BLaER1 (cell line): ENCODE measurements around the gene TLL2.

Experiments
- H3K27ac ChIP-seq: shearing (Covaris generic); formaldehyde crosslinking; 2 replicates; pipeline ENCODE4 v1.8.1; 2022
- H3K27me3 ChIP-seq: shearing (Covaris generic); formaldehyde crosslinking; 2 replicates; pipeline ENCODE4 v1.8.1; 2022
- H3K36me3 ChIP-seq: shearing (Covaris generic); formaldehyde crosslinking; 2 replicates; pipeline ENCODE4 v1.8.1; 2022
- H3K4me1 ChIP-seq: shearing (Covaris generic); formaldehyde crosslinking; 2 replicates; pipeline ENCODE4 v1.8.1; 2022
- H3K4me2 ChIP-seq: shearing (Covaris generic); formaldehyde crosslinking; 2 replicates; pipeline ENCODE4 v1.8.1; 2022
- H3K4me3 ChIP-seq: shearing (Covaris generic); formaldehyde crosslinking; 2 replicates; pipeline ENCODE4 v1.8.1; 2022
- H3K9ac ChIP-seq: shearing (Covaris generic); formaldehyde crosslinking; 2 replicates; pipeline ENCODE4 v1.8.1; 2022
- H3K9me3 ChIP-seq: shearing (Covaris generic); formaldehyde crosslinking; 2 replicates; pipeline ENCODE4 v1.8.1; 2022
- H4K20me1 ChIP-seq: shearing (Covaris generic); formaldehyde crosslinking; 2 replicates; pipeline ENCODE4 v1.8.1; 2022
- Cebpa-rat ChIP-seq: shearing (Covaris generic); IDR thresholded peaks from 2 replicates; pipeline ENCODE4 v1.8.1; 2022

The TLL2 gene

DNA sequence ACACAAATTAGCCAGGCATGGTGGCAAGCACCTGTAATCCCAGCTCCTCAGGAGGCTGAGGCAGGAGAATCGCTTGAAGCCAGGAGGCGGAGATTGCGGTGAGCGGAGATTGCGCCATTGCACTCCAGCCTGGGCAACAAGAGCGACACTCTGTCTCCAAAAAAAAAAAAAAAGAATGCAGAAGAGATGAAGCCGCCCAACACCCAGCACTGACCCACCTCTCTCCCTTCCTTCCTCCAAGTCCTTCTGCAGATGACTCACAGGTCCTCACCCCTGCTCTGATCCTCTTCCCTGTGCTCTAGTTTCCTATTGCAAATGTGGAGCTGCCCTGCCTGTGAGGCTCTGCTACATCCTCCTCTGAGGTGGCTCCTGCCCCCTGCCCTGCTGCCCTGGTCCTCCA lies 132.9 kb downstream of the TLL2 start:
- Histone ChIP-seq H3K4me2 (no peak overlapping the region), H3K4me3 (no peak overlapping the region), H3K27me3 (no peaks in the 10 kb centered on the region), H3K36me3 (no peaks in the 10 kb centered on the region), H4K20me1 (no peaks in the 10 kb centered on the region), H3K27ac (no peak overlapping the region), H3K9me3 (no peaks in the 10 kb centered on the region), H3K9ac (no peak overlapping the region), H3K4me1 (peaks cover 4% of the 10 kb centered on the region)
- no peak for TF ChIP-seq Cebpa-rat

DNA sequence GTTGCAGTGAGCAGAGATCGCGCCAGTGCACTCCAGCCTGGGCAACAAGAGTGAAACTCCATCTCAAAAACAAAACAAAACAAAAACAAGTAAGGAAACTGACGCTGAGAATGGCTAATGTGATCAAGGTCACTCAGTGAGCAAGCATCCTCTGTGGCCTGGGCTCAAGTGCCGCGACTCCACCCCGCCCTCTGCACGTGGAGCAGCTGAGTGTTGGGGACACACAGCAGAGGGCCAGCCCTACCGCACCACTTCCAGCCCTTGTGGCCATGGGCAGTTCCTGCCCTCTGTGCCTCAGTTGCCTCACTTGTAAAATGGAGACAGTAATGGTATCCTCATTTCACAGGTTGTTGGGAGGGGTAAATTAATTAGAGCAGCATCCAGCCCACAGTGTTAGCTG lies 134.0 kb downstream of the TLL2 start:
- H3K9me3 ChIP-seq: no peaks in the 10 kb centered on the region
- H3K9ac ChIP-seq: no peak overlapping the region
- H4K20me1 ChIP-seq: no peaks in the 10 kb centered on the region
- H3K36me3 ChIP-seq: no peaks in the 10 kb centered on the region
- H3K27me3 ChIP-seq: no peaks in the 10 kb centered on the region
- H3K4me2 ChIP-seq: no peak overlapping the region
- H3K4me1 ChIP-seq: peaks cover 14% of the 10 kb centered on the region
- H3K27ac ChIP-seq: no peak overlapping the region
- no peak overlapping the region for H3K4me3 ChIP-seq
- no peak for TF ChIP-seq Cebpa-rat

DNA sequence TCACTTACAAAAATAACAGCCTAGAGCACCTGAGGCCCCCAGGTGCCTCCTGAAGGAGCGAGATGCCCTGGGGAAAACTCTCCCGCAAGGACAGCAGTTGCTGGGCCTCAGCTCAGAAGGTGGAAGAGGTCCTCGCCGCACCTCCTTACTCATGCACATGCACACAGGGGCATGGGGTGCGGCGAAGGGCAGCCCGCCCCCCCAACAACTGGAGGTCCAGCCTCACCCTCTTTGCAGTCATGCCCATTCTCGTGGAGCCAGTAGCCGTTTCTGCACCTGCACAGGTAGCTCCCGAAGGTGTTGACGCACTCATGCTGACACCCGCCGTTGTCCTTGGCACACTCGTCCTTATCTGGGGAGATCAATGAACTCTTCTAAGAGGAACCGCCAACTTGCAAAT lies 135.0 kb downstream of the TLL2 start:
- no peaks in the 10 kb centered on the region for H3K36me3 ChIP-seq
- no peaks in the 10 kb centered on the region for H3K9me3 ChIP-seq
- H3K27me3 ChIP-seq: no peaks in the 10 kb centered on the region
- no peak overlapping the region for H3K27ac ChIP-seq
- H3K4me2 ChIP-seq: no peak overlapping the region
- H3K4me3 ChIP-seq: no peak overlapping the region
- H3K4me1 ChIP-seq: peaks cover 18% of the 10 kb centered on the region
- no peak for TF ChIP-seq Cebpa-rat
- no peaks in the 10 kb centered on the region; the same call in 1 of the 2 replicates for H4K20me1 ChIP-seq
- H3K9ac ChIP-seq: no peak overlapping the region

DNA sequence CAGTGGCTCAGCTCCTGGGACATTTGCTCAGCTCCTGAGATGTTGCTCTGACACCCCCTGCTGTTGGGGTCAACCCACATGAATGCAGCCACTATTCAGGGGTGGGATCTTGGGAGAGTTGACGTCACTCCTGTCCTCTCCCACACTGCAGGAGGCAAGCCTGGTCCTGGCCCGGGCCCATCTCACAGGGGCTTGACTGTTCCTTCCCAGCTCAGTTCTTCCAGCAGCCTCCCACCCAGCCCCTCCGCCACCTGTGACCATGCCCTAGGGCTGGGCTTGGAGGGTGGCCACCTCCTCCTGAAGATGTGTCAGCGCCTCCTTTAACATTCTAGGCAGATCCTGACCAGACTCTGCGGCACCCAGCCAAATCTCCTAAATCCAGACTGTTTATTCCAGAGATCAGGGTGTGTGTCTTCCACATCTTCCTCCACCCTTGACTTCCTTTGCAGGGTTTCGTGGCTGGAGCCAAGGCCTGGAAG lies 135.9 kb downstream of the TLL2 start:
- H3K27ac ChIP-seq: no peak overlapping the region
- no peaks in the 10 kb centered on the region for H3K9me3 ChIP-seq
- H3K36me3 ChIP-seq: no peaks in the 10 kb centered on the region
- no peaks in the 10 kb centered on the region; the same call in 1 of the 2 replicates for H4K20me1 ChIP-seq
- no peaks in the 10 kb centered on the region for H3K27me3 ChIP-seq
- TF ChIP-seq Cebpa-rat: no peak
- H3K4me3 ChIP-seq: no peak overlapping the region
- H3K4me2 ChIP-seq: no peak overlapping the region
- H3K9ac ChIP-seq: no peak overlapping the region
- peaks cover 18% of the 10 kb centered on the region for H3K4me1 ChIP-seq

DNA sequence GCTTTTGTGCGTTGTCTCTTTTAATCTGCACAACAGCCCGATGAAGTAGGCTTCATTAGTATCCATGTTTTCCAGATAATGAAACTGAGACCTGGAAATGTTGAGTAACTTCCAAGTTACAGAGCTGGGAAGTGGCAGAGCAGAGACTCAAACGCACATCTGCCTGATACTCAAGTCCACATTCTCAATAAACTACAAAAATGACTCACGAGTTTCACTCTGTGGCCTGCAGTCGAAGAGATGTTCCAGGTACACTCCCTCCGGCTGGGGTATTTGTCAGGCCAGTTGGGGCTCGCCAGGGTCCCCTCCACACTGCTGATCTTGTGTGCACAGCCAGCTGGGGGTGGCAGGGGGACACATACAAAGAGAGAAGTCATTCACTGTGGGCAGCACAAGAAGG lies 137.2 kb downstream of the TLL2 start:
- Histone ChIP-seq H3K9me3 (no peaks in the 10 kb centered on the region), H3K36me3 (no peaks in the 10 kb centered on the region), H3K4me3 (no peak overlapping the region), H3K27me3 (no peaks in the 10 kb centered on the region), H3K27ac (no peak overlapping the region), H4K20me1 (no peaks in the 10 kb centered on the region; the same call in 1 of the 2 replicates), H3K4me1 (peaks cover 29% of the 10 kb centered on the region), H3K4me2 (peak overlapping the region; percentile 95; the same call in 1 of the 2 replicates), H3K9ac (no peak overlapping the region)
- no peak for TF ChIP-seq Cebpa-rat

DNA sequence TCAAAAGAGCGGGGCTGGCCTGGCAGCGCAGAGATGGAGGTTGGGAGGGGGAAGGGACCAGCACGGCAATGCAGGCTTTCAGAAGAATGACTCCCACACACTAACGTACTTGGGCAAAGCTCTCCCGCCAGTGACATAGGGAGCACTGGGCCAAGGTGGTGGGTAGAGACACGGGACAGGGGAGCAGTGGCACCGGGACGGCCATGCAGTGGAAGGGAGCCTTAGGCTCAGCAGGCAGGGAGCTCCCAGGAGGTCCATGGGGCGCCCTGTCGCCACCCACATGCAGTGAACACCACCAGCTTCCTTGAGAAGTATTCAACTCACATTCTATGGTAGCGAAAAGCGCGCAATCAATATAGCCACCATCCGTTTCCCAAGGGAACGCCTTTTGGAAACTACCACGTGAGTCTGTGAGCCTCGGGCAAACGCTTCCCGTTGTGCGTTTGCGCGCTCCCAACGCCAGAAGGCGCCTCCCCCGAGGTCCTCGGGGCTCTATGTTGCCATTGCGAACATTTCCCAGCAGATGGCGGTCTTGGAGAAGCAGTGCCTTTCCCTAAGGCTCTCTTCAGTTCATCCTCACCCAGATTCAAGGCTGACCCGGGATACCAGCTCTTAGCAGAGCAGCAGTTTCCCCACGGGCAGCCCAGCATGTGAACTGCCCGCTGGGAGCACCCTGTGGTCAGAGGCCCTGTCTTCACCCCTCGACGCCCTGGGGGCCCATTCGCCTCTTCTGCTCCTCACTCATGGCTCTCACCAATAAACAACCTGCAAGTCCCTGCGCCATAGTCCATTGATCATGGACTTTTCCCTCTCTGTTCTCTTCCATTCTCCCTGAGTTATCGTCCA lies 138.5 kb downstream of the TLL2 start:
- Histone ChIP-seq H3K4me3 (peak overlapping the region; percentile 62), H3K27ac (no peak overlapping the region), H3K9me3 (no peaks in the 10 kb centered on the region), H3K9ac (peak overlapping the region; percentile 17; the same call in 1 of the 2 replicates), H3K27me3 (no peaks in the 10 kb centered on the region), H3K36me3 (no peaks in the 10 kb centered on the region; the same call in 1 of the 2 replicates), H4K20me1 (peaks cover 7% of the 10 kb centered on the region; the same call in 1 of the 2 replicates), H3K4me2 (peak overlapping the region; percentile 95), H3K4me1 (peaks cover 29% of the 10 kb centered on the region)
- no peak for TF ChIP-seq Cebpa-rat

DNA sequence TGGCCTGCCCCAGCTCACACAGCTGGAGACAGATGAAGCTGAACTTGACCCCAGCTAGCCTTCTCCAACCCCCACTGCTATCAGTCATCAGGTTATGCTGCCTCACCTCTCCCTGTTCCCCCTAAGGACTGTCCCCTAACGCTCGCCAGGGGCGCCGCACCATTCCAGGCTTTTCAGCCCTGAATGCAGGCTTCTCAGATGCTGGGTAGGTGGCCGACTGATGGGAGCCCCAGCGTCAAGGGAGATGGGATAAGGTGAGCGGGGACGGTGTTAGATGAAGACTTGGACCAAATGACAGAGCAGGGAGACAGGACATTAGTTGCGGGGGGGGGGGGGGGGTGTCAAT lies 139.1 kb downstream of the TLL2 start:
- Histone ChIP-seq H3K4me3 (peak overlapping the region; percentile 62), H3K9ac (peak overlapping the region; percentile 17; the same call in 1 of the 2 replicates), H3K9me3 (no peaks in the 10 kb centered on the region), H3K4me2 (peak overlapping the region; percentile 95), H3K27me3 (no peaks in the 10 kb centered on the region), H3K4me1 (peaks cover 29% of the 10 kb centered on the region), H3K36me3 (no peaks in the 10 kb centered on the region; the same call in 1 of the 2 replicates), H3K27ac (no peak overlapping the region), H4K20me1 (peaks cover 13% of the 10 kb centered on the region; the same call in 1 of the 2 replicates)
- TF ChIP-seq Cebpa-rat: no peak

DNA sequence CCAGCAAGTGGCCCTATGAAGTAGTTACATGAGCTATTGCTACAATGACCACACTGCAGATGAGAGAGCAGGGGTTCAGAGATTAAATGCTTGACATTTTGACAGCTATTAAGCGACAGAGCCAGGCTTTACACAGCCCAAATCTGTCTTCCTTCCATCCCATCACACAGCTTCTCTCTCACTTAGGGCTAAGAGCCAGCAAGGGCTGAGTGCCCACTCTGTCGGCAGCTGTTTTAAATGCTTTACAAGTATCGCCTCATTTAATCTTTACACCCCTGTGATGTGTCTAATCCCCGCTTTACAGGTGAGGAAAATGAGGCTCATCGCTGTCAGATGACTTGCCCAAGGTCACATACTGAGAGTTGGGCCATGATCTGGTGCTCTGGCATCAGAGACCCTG lies 139.7 kb downstream of the TLL2 start:
- Histone ChIP-seq H3K27me3 (no peaks in the 10 kb centered on the region), H3K36me3 (peaks cover 1% of the 10 kb centered on the region; the same call in 1 of the 2 replicates), H3K4me2 (no peak overlapping the region; the same call in 1 of the 2 replicates), H3K27ac (no peak overlapping the region), H3K4me1 (peaks cover 29% of the 10 kb centered on the region), H3K9me3 (no peaks in the 10 kb centered on the region), H4K20me1 (peaks cover 15% of the 10 kb centered on the region; the same call in 1 of the 2 replicates), H3K9ac (no peak overlapping the region), H3K4me3 (no peak overlapping the region)
- TF ChIP-seq Cebpa-rat: no peak

DNA sequence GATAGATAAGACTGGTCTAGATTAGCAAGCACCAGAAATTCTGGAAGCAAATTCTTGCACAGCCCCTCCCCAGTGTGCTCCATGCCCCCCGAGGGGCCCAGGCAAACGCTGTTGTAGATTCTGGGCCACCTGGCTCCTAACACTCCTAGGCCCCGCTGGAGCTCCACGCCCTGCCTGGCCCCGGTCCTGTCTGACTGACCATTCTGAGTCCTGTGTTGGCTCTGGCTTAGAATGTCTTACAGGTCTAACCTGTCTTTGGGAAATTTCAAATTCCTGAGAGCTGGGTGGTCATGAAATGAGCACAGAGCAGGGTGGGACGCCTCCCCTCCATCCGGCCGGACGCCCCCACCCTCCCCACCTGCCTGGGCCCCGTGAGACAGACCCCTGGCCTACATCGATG lies 142.4 kb downstream of the TLL2 start:
- Histone ChIP-seq H3K9me3 (no peaks in the 10 kb centered on the region), H4K20me1 (peaks cover 15% of the 10 kb centered on the region; the same call in 1 of the 2 replicates), H3K27ac (no peak overlapping the region), H3K4me2 (no peak overlapping the region), H3K4me3 (no peak overlapping the region), H3K4me1 (peaks cover 29% of the 10 kb centered on the region), H3K36me3 (peaks cover 7% of the 10 kb centered on the region; the same call in 1 of the 2 replicates), H3K9ac (no peak overlapping the region), H3K27me3 (no peaks in the 10 kb centered on the region)
- no peak for TF ChIP-seq Cebpa-rat

DNA sequence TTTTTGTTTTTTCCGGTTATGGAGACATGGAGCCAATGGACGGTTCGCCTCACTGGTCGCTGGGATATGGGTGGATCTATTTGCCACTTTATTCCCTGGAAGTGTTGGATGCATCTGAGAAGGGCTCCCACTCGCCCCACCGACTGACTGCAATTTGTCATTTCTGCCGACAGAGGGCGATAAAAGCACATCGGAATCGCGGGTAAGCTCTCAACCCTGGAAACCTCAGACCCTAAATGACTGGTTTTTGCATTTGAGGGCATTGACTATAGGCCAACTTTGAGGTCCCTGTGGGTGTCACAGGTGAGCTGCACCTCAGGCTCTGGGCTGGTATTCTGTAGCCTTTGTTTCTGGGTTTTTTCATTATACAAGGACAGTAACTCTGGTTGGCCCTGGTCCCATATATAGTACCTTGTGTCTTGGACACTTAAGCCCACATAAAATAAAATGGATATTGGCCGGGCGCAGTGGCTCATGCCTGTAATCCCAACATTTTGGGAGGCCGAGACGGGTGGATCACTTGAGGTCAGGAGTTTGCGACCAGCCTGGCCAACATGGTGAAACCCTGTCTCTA lies 143.1 kb downstream of the TLL2 start:
- Histone ChIP-seq H3K27ac (no peak overlapping the region), H3K4me1 (peaks cover 23% of the 10 kb centered on the region), H4K20me1 (peaks cover 15% of the 10 kb centered on the region; the same call in 1 of the 2 replicates), H3K27me3 (no peaks in the 10 kb centered on the region), H3K9me3 (no peaks in the 10 kb centered on the region), H3K4me3 (no peak overlapping the region), H3K36me3 (peaks cover 7% of the 10 kb centered on the region; the same call in 1 of the 2 replicates), H3K4me2 (no peak overlapping the region), H3K9ac (no peak overlapping the region)
- TF ChIP-seq Cebpa-rat: no peak
